ENCODE measurements around the gene USP9Y. TPM values are rescaled to one million over a fixed set of nuclear protein-coding genes. Genes with fewer than 3 reads are reported as not detected.

The USP9Y gene
- total RNA-seq, 1 donor from 2014 or later = not detected

DNA sequence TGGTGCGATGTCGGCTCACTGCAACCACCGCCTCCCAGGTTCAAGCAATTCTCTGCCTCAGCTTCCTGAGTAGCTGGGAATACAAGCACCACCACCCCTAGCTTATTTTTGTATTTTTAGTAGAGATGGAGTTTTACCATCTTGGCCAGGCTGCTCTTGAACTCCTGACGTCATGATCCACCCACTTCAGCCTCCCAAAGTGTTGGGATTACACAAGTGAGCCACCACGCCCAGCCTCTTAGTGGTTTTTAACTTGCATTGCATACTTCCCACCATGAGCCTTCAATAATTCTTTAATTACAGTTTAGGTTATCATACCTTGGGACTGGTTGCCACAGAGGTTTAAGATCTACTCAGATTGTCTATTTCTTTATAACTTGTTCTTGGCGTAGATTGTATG lies 14.3 kb downstream of the USP9Y start:
- Mint-ChIP-seq H3K4me3 (no peak overlapping the region), H3K9me3 (no peaks in the 10 kb centered on the region), H3K27ac (no peak overlapping the region), H3K36me3 (no peaks in the 10 kb centered on the region), H3K27me3 (ENCODE audit: low read depth) (no peaks in the 10 kb centered on the region), H3K4me1 (no peaks in the 10 kb centered on the region)
- TF ChIP-seq, protein P1, sequence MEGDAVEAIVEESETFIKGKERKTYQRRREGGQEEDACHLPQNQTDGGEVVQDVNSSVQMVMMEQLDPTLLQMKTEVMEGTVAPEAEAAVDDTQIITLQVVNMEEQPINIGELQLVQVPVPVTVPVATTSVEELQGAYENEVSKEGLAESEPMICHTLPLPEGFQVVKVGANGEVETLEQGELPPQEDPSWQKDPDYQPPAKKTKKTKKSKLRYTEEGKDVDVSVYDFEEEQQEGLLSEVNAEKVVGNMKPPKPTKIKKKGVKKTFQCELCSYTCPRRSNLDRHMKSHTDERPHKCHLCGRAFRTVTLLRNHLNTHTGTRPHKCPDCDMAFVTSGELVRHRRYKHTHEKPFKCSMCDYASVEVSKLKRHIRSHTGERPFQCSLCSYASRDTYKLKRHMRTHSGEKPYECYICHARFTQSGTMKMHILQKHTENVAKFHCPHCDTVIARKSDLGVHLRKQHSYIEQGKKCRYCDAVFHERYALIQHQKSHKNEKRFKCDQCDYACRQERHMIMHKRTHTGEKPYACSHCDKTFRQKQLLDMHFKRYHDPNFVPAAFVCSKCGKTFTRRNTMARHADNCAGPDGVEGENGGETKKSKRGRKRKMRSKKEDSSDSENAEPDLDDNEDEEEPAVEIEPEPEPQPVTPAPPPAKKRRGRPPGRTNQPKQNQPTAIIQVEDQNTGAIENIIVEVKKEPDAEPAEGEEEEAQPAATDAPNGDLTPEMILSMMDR (IDR thresholded peaks at IDR 0.05; ENCODE audit: unreplicated experiment) = no peak
- DNase-seq (ENCODE audit: low spot score in 2 of 2, unreplicated experiment in 2 of 2) = no peak

DNA sequence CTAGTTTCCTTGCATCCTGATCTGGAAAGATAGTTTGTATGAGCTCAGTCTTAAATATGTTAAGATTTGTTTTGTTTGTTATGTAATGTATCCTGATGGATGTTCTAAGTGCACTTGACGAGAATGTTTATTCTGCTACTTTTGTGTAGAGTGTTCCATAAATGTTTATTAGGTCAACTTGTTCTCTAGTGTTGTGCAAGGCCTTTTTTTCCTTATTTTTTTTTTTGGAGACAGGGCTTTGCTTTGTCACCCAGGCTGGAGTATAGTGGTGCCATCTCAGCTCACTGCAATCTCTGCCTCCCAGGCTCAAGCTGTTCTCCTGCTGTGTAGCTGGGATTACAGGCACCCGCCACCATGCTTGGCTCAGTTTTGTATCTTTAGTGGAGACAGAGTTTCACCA lies 28.7 kb downstream of the USP9Y start:
- TF ChIP-seq, protein P1 (IDR thresholded peaks at IDR 0.05; ENCODE audit: unreplicated experiment) = no peak
- Mint-ChIP-seq H3K27ac (no peak overlapping the region), H3K9me3 (no peaks in the 10 kb centered on the region), H3K4me3 (no peak overlapping the region), H3K36me3 (no peaks in the 10 kb centered on the region), H3K4me1 (no peaks in the 10 kb centered on the region), H3K27me3 (ENCODE audit: low read depth) (no peaks in the 10 kb centered on the region)
- no peak for DNase-seq (ENCODE audit: low spot score in 2 of 2, unreplicated experiment in 2 of 2)

DNA sequence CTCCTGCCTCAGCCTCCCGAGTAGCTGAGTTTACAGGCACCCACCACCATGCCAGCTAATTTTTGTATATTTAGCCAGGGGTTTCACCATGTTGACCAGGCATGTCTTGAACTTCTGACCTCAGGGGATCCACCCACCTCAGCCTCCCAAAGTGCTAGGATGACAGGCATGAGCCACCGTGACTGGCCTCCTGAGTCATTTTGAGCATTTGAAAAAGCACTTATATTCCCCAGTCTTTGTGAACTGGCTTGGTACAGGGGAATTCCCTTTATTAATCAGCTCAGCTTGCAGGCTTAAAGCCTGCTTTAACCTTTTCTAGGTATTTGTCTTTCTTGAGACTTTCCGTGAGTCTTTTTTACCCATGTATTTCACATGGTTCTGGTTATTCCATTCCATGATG lies 32.6 kb downstream of the USP9Y start:
- Mint-ChIP-seq H3K27me3 (ENCODE audit: low read depth) (no peaks in the 10 kb centered on the region), H3K36me3 (no peaks in the 10 kb centered on the region), H3K27ac (no peak overlapping the region), H3K9me3 (no peaks in the 10 kb centered on the region), H3K4me1 (no peaks in the 10 kb centered on the region), H3K4me3 (no peak overlapping the region)
- TF ChIP-seq, protein P1 (IDR thresholded peaks at IDR 0.05; ENCODE audit: unreplicated experiment) = no peak
- no peak for DNase-seq (ENCODE audit: low spot score in 2 of 2, unreplicated experiment in 2 of 2)

DNA sequence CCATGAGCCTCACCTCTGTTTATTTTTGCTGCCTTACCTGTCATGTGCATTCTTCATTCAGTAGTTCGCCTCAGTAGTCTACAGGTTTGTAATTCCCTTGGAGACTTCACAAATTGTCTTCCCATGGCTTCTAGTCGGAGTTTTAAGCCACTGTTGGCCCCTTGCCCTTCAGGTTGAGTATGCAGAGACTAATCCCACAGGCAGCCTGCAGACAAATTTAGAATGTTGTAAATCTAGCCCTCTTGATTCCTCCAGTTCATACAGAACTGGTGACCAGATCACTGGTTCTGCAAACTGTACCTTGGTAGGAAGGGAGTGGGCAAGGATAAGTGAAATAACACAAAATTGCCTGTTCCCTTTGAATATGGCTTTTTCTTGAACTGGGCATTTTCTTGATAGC lies 33.0 kb downstream of the USP9Y start:
- TF ChIP-seq, protein P1 (IDR thresholded peaks at IDR 0.05; ENCODE audit: unreplicated experiment) = no peak
- Mint-ChIP-seq H3K27ac (no peak overlapping the region), H3K36me3 (no peaks in the 10 kb centered on the region), H3K4me3 (no peak overlapping the region), H3K4me1 (no peaks in the 10 kb centered on the region), H3K27me3 (ENCODE audit: low read depth) (no peaks in the 10 kb centered on the region), H3K9me3 (no peaks in the 10 kb centered on the region)
- DNase-seq (ENCODE audit: low spot score in 2 of 2, unreplicated experiment in 2 of 2) = no peak

DNA sequence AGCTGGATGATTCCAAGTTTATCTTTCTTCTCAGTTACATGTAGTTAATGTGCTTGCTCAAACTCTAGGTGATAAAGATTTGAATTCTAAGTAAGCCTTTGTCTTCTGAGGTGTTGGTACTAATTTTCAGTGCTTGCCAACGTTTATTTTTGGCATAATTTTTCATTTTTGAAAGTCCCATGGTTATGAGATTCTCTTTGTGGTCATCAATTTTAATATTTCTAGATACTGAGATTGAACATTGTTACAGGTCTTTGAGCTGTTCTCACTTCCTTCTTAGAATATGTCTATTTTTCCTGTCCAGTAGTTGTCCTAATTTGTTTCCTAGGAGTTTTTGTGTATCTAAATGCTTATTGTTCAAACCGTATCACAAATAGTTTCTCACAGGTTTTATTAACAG lies 40.4 kb downstream of the USP9Y start:
- H3K27me3 Mint-ChIP-seq (ENCODE audit: low read depth) = no peaks in the 10 kb centered on the region
- no peak overlapping the region for H3K27ac Mint-ChIP-seq
- no peak overlapping the region for H3K4me3 Mint-ChIP-seq
- DNase-seq (ENCODE audit: low spot score in 2 of 2, unreplicated experiment in 2 of 2) = no peak
- no peaks in the 10 kb centered on the region for H3K4me1 Mint-ChIP-seq
- no peaks in the 10 kb centered on the region for H3K9me3 Mint-ChIP-seq
- TF ChIP-seq, protein P1 (IDR thresholded peaks at IDR 0.05; ENCODE audit: unreplicated experiment) = no peak
- no peaks in the 10 kb centered on the region for H3K36me3 Mint-ChIP-seq

DNA sequence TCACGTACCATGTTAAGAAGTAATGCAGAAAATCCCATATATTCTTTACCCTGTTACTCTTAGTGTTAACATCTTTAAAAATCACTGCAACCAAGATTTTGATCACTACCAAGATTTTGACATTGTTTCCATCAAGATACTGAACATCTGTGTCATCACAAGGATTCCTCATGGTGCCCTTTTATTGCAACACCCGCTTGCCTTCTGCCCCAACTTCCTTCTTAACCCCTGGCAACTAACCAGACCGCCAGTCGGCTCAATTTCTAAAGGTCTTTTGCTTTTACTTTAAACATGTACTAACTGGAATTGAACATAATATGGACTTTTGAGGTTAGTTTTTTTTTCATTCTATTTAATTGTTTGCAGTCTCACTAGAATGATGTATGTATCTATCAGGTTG lies 41.7 kb downstream of the USP9Y start:
- Mint-ChIP-seq H3K4me3 (no peak overlapping the region), H3K4me1 (no peaks in the 10 kb centered on the region), H3K27ac (no peak overlapping the region), H3K9me3 (no peaks in the 10 kb centered on the region), H3K27me3 (ENCODE audit: low read depth) (no peaks in the 10 kb centered on the region), H3K36me3 (no peaks in the 10 kb centered on the region)
- TF ChIP-seq, protein P1 (IDR thresholded peaks at IDR 0.05; ENCODE audit: unreplicated experiment) = no peak
- DNase-seq (ENCODE audit: low spot score in 2 of 2, unreplicated experiment in 2 of 2) = no peak
